Activated naive CD8-positive, alpha-beta T cell treated with anti-CD3 and anti-CD28 coated beads, Interleukin-2, amount 10 ng/mL, durations not matched to agents 7 days and 5 days (primary cell): ENCODE measurements around the gene ADARB1. TPM values are rescaled to one million over a fixed set of nuclear protein-coding genes. Genes with fewer than 3 reads are reported as not detected.
"Not testable (repeated sequence)": the region's sequence is repeated elsewhere in the genome, so short reads cannot be mapped to it uniquely, and the experiment has no call there.

Experiments
- ATAC-seq: fragments of 150-1000 bp; cut with Tn5 transposase; one replicate; pipeline ENCODE4 v1.10.0; 2021; ENCODE audit warnings: low read depth, moderate library complexity
- POLR2A ChIA-PET: fragments of 350-600 bp; sonication (Branson Sonifier 250); formaldehyde crosslinking; loops from one replicate; lab custom pipeline; 2021; ENCODE audit warnings: antibody characterized with exemption; lab: Charles Lee
- DNase-seq: peaks from one replicate; pipeline ENCODE4 v3.0.0; 2021
- H3K27ac Mint-ChIP-seq: one replicate; pipeline ENCODE4 v1.8.0; 2022; ENCODE audit warnings: mild to moderate bottlenecking, mixed read lengths
- H3K27me3 Mint-ChIP-seq: one replicate; pipeline ENCODE4 v1.8.0; 2022; ENCODE audit warnings: mild to moderate bottlenecking, moderate library complexity, mixed read lengths
- H3K36me3 Mint-ChIP-seq: one replicate; pipeline ENCODE4 v1.8.0; 2021; ENCODE audit warnings: mild to moderate bottlenecking, mixed read lengths
- H3K4me1 Mint-ChIP-seq: one replicate; pipeline ENCODE4 v1.8.0; 2021; ENCODE audit warnings: mixed read lengths
- H3K4me3 Mint-ChIP-seq: one replicate; pipeline ENCODE4 v1.8.0; 2022; ENCODE audit warnings: mild to moderate bottlenecking, moderate library complexity, mixed read lengths
- H3K9me3 Mint-ChIP-seq: one replicate; pipeline ENCODE4 v1.8.0; 2021; ENCODE audit warnings: mixed read lengths
- total RNA-seq, 2 experiments: library from RNA; stranded (reverse); gene quantifications; one replicate each; pipeline ENCODE4 v1.2.3, GENCODE V29; 2021

ADARB1 gene, protein sequence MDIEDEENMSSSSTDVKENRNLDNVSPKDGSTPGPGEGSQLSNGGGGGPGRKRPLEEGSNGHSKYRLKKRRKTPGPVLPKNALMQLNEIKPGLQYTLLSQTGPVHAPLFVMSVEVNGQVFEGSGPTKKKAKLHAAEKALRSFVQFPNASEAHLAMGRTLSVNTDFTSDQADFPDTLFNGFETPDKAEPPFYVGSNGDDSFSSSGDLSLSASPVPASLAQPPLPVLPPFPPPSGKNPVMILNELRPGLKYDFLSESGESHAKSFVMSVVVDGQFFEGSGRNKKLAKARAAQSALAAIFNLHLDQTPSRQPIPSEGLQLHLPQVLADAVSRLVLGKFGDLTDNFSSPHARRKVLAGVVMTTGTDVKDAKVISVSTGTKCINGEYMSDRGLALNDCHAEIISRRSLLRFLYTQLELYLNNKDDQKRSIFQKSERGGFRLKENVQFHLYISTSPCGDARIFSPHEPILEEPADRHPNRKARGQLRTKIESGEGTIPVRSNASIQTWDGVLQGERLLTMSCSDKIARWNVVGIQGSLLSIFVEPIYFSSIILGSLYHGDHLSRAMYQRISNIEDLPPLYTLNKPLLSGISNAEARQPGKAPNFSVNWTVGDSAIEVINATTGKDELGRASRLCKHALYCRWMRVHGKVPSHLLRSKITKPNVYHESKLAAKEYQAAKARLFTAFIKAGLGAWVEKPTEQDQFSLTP
- total RNA-seq, result 10 to 100 TPM; 48.3 to 48.4 TPM

DNA sequence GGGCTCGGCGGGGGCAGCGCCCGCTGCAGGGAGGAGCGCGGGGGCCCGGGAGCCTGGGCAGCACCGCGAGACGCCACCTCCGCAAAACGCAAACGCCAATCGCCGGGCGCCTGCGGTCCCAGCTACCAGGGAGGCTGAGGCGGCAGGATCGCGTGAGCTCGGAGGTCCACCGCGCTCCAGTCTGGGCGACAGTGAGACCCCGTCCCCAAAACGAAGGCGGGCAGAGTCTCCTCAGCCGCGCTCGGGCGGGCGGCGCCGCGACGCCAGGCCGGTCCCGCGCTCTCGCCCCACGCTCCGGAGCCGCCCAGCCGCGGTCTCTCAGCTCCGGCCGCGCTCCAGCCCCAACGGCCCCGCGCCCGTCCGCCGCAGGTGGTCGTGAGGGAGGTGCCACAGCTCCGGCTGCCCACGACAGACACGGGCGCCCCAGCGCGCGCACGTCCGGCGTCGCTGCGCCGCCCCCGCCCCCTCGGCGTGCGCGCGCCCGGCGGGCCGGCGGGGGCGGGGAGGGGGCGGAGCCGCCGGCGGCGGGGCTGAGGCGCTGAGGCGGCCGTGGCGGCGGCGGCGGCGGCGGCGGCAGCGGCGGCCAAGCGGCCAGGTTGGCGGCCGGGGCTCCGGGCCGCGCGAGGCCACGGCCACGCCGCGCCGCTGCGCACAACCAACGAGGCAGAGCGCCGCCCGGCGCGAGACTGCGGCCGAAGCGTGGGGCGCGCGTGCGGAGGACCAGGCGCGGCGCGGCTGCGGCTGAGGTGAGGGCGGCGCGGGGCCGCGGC lies at the start of gene ADARB1:
Gene ADARB1, plus strand, starts transcription at position 533 of the 770 bp plus-strand sequence. CDS start 97,077 bp downstream, outside the sequence.
- H3K27me3 Mint-ChIP-seq, result no peaks in the 10 kb centered on the region
- peak within 1 kb of the TSS; percentile 86 for H3K27ac Mint-ChIP-seq
- H3K36me3 Mint-ChIP-seq, result no peaks in the 10 kb centered on the region
- no peaks in the 10 kb centered on the region for H3K9me3 Mint-ChIP-seq
- ATAC-seq (peak; percentile 34), DNase-seq (peak; percentile 85)
- H3K4me1 Mint-ChIP-seq, result peaks cover 37% of the 10 kb centered on the region
- POLR2A ChIA-PET, result interaction anchor here (1.0 to 1.7 kb wide), 4 partner anchors 9 to 38 kb away, joined by 3 to 5 read pairs (median 4); no protein-coding TSS in a partner anchor
- peak within 1 kb of the TSS; percentile 86 for H3K4me3 Mint-ChIP-seq

DNA sequence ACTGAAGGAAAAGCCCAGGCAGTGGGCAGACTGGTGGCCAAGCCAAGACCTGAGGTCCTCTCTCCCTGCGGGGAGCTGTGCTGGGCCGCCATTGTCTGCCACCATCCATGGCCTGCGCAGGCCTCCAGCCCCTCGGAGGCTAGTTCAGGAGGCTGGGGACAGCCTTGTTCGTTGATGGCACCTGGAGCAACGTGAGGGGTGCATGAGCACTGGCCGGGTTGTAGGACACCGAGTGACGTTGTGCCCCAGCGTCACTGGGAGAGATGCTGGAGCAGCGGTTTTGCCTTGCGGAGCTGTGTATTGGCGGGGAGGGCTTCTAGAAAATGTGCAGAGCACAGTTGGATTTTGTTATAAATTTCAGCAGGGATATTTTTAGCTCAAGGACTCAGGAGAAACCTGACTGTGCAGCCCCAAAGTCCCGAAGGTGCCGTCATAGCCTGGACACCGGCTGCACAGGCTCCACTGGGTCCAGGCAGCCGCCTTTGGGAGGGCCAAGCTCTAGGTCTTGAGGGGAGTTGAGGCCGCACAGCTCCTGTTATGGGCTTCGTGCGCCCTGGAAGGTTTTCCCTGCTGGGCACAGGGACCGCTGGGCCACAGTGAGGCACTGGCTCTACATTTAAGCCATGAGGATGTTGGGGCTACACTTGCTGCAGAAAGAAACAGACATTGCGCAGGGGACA lies 48.2 kb upstream of the ADARB1 start:
- peaks cover 7% of the 10 kb centered on the region for H3K36me3 Mint-ChIP-seq
- ATAC-seq (no peak), DNase-seq (no peak)

DNA sequence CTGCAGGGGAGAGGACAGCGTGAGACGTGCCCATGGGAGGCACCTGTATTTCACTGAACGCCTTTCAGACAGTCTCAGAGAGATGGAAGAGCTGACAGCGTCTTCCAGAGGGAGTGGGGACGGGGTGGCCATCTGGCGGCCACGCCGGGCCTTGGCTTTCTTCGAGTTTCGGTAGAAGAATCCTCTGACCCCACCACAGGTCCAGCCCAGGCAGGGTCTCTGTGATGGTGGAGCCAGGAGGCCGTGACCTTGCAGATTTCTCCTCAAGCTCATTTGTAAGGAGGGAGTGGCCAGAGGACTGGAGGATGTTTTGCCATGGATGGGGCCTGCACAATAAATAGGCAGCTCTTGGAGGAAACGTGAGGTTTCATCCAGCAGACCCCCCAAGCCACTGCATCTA lies 47.6 kb upstream of the ADARB1 start:
- H3K4me3 Mint-ChIP-seq, result no peak overlapping the region
- H3K4me1 Mint-ChIP-seq, result peaks cover 2% of the 10 kb centered on the region
- POLR2A ChIA-PET, result no interaction called here
- peaks cover 7% of the 10 kb centered on the region for H3K36me3 Mint-ChIP-seq
- DNase-seq (no peak), ATAC-seq (no peak)
- peaks cover 8% of the 10 kb centered on the region for H3K9me3 Mint-ChIP-seq
- peaks cover 9% of the 10 kb centered on the region for H3K27me3 Mint-ChIP-seq
- peak overlapping the region; percentile 13 for H3K27ac Mint-ChIP-seq

More for the DNA sequence above, 48.2 kb upstream of the ADARB1 start:
- POLR2A ChIA-PET, result no interaction called here
- Mint-ChIP-seq H3K27me3 (peaks cover 12% of the 10 kb centered on the region), H3K27ac (no peak overlapping the region), H3K4me1 (peaks cover 2% of the 10 kb centered on the region), H3K4me3 (no peak overlapping the region), H3K9me3 (peaks cover 8% of the 10 kb centered on the region)

DNA sequence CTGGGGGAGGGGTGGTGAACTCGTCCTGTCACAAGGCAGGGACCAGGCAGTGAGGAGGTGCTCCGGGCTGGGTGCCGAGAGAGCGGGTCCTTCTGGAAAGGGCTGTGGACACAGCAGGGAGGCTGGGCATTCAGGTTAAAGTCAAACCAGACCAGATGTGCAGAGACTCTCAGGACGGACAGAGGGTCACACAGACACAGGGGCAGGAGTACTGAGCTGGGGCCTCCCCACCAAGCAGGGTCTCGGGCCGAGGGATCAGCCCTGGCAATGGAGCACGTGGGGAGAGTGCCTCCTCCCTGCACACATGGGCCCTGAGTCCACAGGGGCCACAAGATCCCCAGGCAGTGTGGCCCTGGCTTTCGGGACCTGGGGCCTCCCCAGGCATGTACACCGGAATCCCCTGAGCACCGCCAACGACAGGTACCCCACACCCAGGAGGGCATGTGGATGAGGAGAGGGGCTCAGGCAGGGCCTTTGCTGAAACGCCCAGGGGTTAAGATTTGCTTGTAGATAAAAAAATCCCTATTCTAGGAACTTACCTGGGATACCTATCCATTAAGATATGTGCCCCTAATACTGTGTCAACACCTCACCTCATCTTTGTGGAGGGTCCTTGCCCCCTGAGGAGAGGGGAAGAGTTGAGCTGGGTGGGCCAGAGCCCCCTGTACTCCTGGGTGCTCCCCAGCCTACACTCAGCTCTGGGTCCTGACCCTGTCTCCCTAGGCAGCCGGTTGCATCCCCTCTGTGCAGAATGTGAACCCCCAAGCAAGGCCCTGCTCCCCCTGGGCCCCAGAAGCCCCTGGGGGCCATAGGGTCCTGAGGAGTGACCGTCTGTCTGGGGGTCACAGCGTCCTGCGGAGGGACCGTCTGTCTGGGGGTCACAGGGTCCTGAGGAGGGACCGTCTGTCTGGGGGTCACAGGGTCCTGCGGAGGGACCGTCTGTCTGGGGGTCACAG lies 46.9 kb upstream of the ADARB1 start:
- no peak overlapping the region for H3K27ac Mint-ChIP-seq
- no peak for ATAC-seq
- H3K9me3 Mint-ChIP-seq, result peaks cover 8% of the 10 kb centered on the region
- no peak overlapping the region for H3K4me3 Mint-ChIP-seq
- H3K36me3 Mint-ChIP-seq, result peaks cover 7% of the 10 kb centered on the region
- H3K4me1 Mint-ChIP-seq, result peaks cover 2% of the 10 kb centered on the region
- H3K27me3 Mint-ChIP-seq, result peaks cover 9% of the 10 kb centered on the region
- POLR2A ChIA-PET, result no interaction called here
- peak; percentile 21 for DNase-seq

DNA sequence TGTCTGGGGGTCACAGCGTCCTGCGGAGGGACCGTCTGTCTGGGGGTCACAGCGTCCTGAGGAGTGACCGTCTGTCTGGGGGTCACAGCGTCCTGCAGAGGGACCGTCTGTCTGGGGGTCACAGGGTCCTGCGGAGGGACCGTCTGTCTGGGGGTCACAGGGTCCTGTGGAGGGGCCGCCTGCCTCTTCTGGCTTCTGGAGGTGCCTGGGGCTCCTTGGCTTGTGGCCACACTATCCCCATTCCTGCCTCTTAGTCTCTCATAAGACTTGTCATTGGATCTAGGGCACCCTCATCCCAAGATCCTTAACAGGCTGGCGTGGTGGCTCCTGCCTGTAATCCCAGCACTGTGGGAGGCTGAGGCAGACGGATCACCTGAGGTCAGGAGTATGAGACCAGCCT lies 45.7 kb upstream of the ADARB1 start:
- H3K4me3 Mint-ChIP-seq, ATAC-seq, POLR2A ChIA-PET, H3K27ac Mint-ChIP-seq, DNase-seq, H3K4me1 Mint-ChIP-seq, H3K36me3 Mint-ChIP-seq, H3K27me3 Mint-ChIP-seq, H3K9me3 Mint-ChIP-seq: not testable (repeated sequence)

DNA sequence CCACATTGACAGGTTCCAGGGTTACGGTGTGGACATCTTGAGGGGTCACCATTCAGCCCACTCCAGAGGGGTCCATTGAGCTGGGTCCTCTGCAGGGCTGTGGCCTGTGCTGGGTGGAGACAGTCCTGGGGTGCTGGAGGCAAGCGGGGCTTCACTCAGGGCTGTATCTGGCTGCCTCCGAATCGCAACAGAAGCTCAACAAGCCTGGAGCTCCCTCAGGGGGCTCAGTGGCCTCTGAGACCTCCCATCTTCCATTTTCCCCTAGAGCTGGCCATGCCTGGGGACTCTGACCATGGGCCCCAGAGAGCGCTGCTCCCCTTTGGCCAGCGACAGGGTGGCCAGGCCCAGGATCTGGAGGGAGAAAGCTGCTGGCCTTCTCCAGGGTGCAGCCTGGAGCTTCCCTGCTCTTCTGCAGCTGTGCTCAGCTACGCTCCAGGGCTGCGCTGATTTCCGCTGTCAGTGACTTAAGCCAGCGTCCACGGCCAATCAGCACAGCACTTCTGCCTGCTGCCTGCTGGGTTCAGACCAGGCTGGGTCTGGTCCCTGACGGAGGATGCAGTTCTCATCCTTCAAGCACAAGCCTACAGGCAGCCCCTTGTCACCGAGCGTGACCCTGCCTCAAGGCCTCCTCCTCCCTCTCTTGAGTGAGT lies 45.0 kb upstream of the ADARB1 start:
- H3K36me3 Mint-ChIP-seq, result peaks cover 1% of the 10 kb centered on the region
- DNase-seq (no peak), ATAC-seq (no peak)
- POLR2A ChIA-PET, result no interaction called here
- H3K4me3 Mint-ChIP-seq, result no peak overlapping the region
- no peak overlapping the region for H3K27ac Mint-ChIP-seq
- H3K27me3 Mint-ChIP-seq, result peaks cover 2% of the 10 kb centered on the region
- H3K4me1 Mint-ChIP-seq, result peaks cover 2% of the 10 kb centered on the region
- peaks cover 3% of the 10 kb centered on the region for H3K9me3 Mint-ChIP-seq

DNA sequence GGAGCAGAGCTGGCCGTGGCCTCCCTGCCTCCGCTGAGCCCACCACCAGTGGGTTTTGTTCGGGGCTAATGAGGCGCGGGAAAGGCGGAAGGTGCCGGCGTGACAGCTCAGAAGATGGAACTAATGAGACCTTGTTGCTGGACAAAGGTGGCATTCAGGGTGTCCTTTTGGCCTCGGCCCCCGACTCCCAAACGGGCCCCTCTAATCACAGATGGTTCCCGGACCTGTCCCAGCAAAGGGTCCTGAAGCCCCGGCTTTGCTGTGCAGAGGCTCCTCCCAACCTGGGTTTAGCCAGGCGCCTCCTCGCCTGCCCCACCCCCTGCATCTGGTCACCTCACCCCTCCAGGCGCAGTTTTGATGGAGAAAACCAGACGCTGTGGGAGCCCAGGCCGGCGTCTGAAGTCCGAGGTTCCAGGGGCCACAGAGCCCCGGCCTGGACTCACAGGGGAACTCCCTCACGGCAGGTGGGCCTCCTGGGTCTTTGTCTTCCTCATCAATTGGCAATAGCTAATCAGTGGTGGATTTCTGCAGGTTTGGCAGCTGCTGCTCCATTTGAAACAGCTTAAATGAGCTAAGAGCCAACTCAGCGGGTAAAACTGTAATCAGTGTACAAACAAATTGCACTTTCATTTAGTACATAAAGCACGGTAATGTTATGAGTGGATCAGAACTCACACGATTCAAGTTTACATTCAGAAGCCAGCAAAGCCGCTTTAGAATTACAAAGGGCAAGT lies 44.3 kb upstream of the ADARB1 start:
- no peak for ATAC-seq
- no peak overlapping the region for H3K27ac Mint-ChIP-seq
- H3K36me3 Mint-ChIP-seq, result no peaks in the 10 kb centered on the region
- POLR2A ChIA-PET, result interaction anchor here (0.5 kb wide), 1 partner anchor 16 kb away, joined by 3 read pairs; no protein-coding TSS in a partner anchor
- H3K4me3 Mint-ChIP-seq, result no peak overlapping the region
- DNase-seq, result no peak
- H3K27me3 Mint-ChIP-seq, result peaks cover 2% of the 10 kb centered on the region
- peaks cover under 1% of the 10 kb centered on the region for H3K9me3 Mint-ChIP-seq
- peaks cover 2% of the 10 kb centered on the region for H3K4me1 Mint-ChIP-seq

DNA sequence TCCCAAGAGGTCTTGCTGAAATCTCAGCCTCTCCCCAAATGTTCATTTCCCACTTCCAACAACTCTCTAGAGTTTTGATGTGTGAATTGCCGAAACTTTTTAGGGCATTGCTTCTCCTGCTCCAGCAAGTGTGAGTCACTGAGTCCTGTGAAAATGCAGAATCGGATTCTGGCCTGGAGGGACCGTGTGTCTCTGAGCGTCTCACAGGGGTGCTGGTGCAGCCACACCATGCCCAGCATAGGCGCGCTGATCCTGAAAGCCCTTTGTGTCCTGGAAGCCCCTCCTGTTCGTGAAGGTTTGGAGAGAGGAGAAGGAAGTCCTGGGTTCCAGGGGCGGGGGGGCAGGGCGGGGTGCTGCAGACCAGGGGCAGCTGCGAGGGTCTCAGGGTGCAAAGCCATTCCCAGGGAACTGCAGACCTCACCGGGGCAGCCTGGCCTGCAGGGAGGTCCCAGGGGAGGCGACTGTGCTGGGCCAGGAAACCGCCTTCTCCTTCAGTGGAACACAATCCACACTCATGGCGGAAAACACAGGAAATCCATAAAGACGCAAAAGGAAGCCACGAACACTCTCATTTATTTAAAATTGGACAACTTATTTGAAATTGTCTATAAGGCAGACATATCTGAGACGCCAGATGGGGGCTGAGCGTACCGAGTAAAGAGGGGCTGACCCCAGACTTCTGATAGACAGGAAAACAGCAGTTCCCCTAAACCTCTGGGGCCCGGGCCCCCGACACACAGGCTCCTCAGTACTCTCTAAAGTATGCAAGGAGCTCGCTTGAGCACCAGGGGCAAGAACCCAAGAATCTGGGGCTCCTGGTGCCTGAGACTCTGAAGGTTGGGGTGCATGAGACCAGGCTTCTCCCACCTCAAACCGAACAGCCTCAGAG lies 43.5 kb upstream of the ADARB1 start:
- Mint-ChIP-seq H3K4me1 (peaks cover 2% of the 10 kb centered on the region), H3K27me3 (peaks cover 4% of the 10 kb centered on the region), H3K9me3 (peaks cover 2% of the 10 kb centered on the region), H3K4me3 (no peak overlapping the region), H3K36me3 (no peaks in the 10 kb centered on the region), H3K27ac (no peak overlapping the region)
- POLR2A ChIA-PET, result no interaction called here
- DNase-seq (no peak), ATAC-seq (no peak)

DNA sequence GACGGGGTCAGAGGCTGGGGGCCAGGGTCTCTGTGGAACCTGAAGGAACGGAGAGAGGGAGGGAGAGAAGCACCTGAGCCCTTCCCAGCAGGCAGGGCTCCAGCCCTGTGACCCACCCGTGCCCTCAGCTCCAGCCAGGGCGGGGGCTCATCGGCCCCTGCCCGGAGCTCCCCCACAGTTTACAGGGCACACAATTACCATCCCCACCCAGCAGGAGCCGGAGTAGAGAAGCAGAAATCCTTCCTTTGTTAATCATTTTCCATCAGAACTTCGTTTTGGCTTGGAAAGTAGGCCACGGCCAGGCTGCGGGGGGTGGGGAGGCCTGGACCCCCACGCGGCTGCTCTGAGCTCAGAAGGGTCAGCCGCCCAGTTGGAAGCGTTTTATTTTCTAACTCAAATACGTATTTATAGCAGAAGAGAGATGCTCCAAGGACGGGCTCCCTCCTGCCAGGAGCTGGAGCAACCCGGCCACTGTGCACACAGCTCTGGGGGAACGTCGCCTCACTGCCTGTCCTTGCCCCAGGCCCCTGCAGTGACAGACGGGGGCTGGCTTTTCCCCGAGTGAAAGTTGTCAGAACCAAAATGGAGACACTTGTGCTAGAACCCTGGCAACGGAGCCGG lies 42.7 kb upstream of the ADARB1 start:
- Mint-ChIP-seq H3K27ac (no peak overlapping the region), H3K36me3 (no peaks in the 10 kb centered on the region), H3K4me1 (peaks cover 2% of the 10 kb centered on the region), H3K9me3 (peaks cover 2% of the 10 kb centered on the region), H3K27me3 (peaks cover 5% of the 10 kb centered on the region), H3K4me3 (no peak overlapping the region)
- POLR2A ChIA-PET, result no interaction called here
- ATAC-seq (no peak), DNase-seq (no peak)

DNA sequence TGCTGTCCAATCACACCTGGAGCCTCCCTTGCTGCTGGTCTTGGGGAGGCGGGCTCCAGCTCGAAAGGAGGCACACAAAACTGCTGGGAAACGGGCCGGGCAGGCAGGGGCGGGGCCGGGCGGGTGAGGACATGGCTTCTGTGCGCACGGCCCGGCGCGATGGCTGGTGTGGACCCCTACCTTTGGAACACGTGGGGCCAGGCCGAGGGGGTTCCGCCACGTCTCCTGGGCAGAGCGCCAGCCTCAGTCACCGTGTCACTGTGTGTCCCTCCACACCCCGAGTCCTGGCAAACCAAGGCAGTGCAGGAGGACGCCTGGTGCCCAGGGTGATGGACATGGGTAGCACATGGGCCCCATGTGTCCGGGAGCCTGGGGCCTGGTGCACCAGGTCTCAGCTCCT lies 42.0 kb upstream of the ADARB1 start:
- POLR2A ChIA-PET, result no interaction called here
- H3K27me3 Mint-ChIP-seq, result peaks cover 8% of the 10 kb centered on the region

More for the DNA sequence above, 42.0 kb upstream of the ADARB1 start:
- Mint-ChIP-seq H3K36me3 (no peaks in the 10 kb centered on the region), H3K9me3 (peaks cover 5% of the 10 kb centered on the region), H3K4me3 (no peak overlapping the region), H3K4me1 (peaks cover 2% of the 10 kb centered on the region), H3K27ac (no peak overlapping the region)
- ATAC-seq (no peak), DNase-seq (no peak)
